Measurements from ENCODE around the gene DHRS1.

DHRS1 gene

GRCh38 chr14:24296341-24297157 lies 3.0 kb downstream of the DHRS1 start:
- Histone ChIP-seq H3K4me1 (ENCODE audit: insufficient read depth, poor library complexity, severe bottlenecking) (peaks cover 23% of the 10 kb centered on the region), H3K36me3 (ENCODE audit: low read depth) (peaks cover 79% of the 10 kb centered on the region), H3K4me3 (ENCODE audit: severe bottlenecking) (no peak overlapping the region), H3K9me3 (ENCODE audit: severe bottlenecking) (no peaks in the 10 kb centered on the region), H3K27ac (ENCODE audit: poor library complexity, severe bottlenecking) (peak overlapping the region; percentile 81), H3K27me3 (ENCODE audit: insufficient read depth, poor library complexity, severe bottlenecking) (no peaks in the 10 kb centered on the region)
- DNase-seq (ENCODE audit: low spot score) = no peak
- TF ChIP-seq CTCF (IDR thresholded peaks at IDR 0.05; ENCODE audit: poor library complexity, severe bottlenecking) = peak; percentile 81
- ATAC-seq (ENCODE audit: low read depth) = peak; percentile 35

- H3K9me3 ChIP-seq (ENCODE audit: severe bottlenecking) = no peaks in the 10 kb centered on the region
- DNase-seq (ENCODE audit: low spot score) (no peak), ATAC-seq (ENCODE audit: low read depth) (no peak)
- H3K4me1 ChIP-seq (ENCODE audit: insufficient read depth, poor library complexity, severe bottlenecking) = peaks cover 20% of the 10 kb centered on the region
- H3K4me3 ChIP-seq (ENCODE audit: severe bottlenecking) = no peak overlapping the region
- H3K27me3 ChIP-seq (ENCODE audit: insufficient read depth, poor library complexity, severe bottlenecking) = no peaks in the 10 kb centered on the region
- H3K27ac ChIP-seq (ENCODE audit: poor library complexity, severe bottlenecking) = no peak overlapping the region
- TF ChIP-seq CTCF (IDR thresholded peaks at IDR 0.05; ENCODE audit: poor library complexity, severe bottlenecking) = no peak
- H3K36me3 ChIP-seq (ENCODE audit: low read depth) = peaks cover 95% of the 10 kb centered on the region
These were observed 6.1 kb downstream of the DHRS1 start for GRCh38 chr14:24293525-24293924.

- Histone ChIP-seq H3K27ac (ENCODE audit: poor library complexity, severe bottlenecking) (no peak overlapping the region), H3K9me3 (ENCODE audit: severe bottlenecking) (no peaks in the 10 kb centered on the region), H3K4me1 (ENCODE audit: insufficient read depth, poor library complexity, severe bottlenecking) (peaks cover 10% of the 10 kb centered on the region), H3K36me3 (ENCODE audit: low read depth) (peaks cover 83% of the 10 kb centered on the region), H3K27me3 (ENCODE audit: insufficient read depth, poor library complexity, severe bottlenecking) (no peaks in the 10 kb centered on the region), H3K4me3 (ENCODE audit: severe bottlenecking) (no peak overlapping the region)
- DNase-seq (ENCODE audit: low spot score) (no peak), ATAC-seq (ENCODE audit: low read depth) (no peak)
- no peak for TF ChIP-seq CTCF (IDR thresholded peaks at IDR 0.05; ENCODE audit: poor library complexity, severe bottlenecking)
These were observed 7.3 kb downstream of the DHRS1 start for GRCh38 chr14:24292118-24292807.

- no peak for DNase-seq (ENCODE audit: low spot score)
These were observed 8.0 kb downstream of the DHRS1 start for GRCh38 chr14:24291446-24292117.

More at GRCh38 chr14:24291446-24292117, 8.0 kb downstream of the DHRS1 start:
- Histone ChIP-seq H3K9me3 (ENCODE audit: severe bottlenecking) (no peaks in the 10 kb centered on the region), H3K27me3 (ENCODE audit: insufficient read depth, poor library complexity, severe bottlenecking) (no peaks in the 10 kb centered on the region), H3K4me3 (ENCODE audit: severe bottlenecking) (no peak overlapping the region), H3K27ac (ENCODE audit: poor library complexity, severe bottlenecking) (no peak overlapping the region), H3K36me3 (ENCODE audit: low read depth) (peaks cover 76% of the 10 kb centered on the region), H3K4me1 (ENCODE audit: insufficient read depth, poor library complexity, severe bottlenecking) (peaks cover 3% of the 10 kb centered on the region)
- ATAC-seq (ENCODE audit: low read depth) = no peak
- no peak for TF ChIP-seq CTCF (IDR thresholded peaks at IDR 0.05; ENCODE audit: poor library complexity, severe bottlenecking)

Measured in RWPE2 (cell line).